HEK293 (cell line): ENCODE results near the gene LMO7.

ENCODE experiments used
- ZNF423 ChIP-seq: fragments of 450-650 bp; formaldehyde crosslinking; IDR thresholded peaks from 2 replicates; pipeline ENCODE4 v1.5.1; 2016; ENCODE audit warnings: missing biosample characterization, missing genetic modification characterization
- ZNF549 ChIP-seq: fragments of 450-650 bp; IDR thresholded peaks from 2 replicates; pipeline ENCODE4 v1.5.1; 2018; ENCODE audit warnings: missing biosample characterization, missing genetic modification characterization, mild to moderate bottlenecking, inconsistent platforms, moderate library complexity
- TF ChIP-seq, protein P1 (sequence below): fragments of 450-650 bp; formaldehyde crosslinking; IDR thresholded peaks from 2 replicates; pipeline ENCODE4 v1.5.1; 2016; ENCODE audit warnings: missing biosample characterization, missing genetic modification characterization
- TF ChIP-seq, protein P2 (sequence below): fragments of 450-650 bp; formaldehyde crosslinking; IDR thresholded peaks from 2 replicates; pipeline ENCODE4 v1.5.1; 2016; ENCODE audit warnings: missing biosample characterization, missing genetic modification characterization

DNA sequence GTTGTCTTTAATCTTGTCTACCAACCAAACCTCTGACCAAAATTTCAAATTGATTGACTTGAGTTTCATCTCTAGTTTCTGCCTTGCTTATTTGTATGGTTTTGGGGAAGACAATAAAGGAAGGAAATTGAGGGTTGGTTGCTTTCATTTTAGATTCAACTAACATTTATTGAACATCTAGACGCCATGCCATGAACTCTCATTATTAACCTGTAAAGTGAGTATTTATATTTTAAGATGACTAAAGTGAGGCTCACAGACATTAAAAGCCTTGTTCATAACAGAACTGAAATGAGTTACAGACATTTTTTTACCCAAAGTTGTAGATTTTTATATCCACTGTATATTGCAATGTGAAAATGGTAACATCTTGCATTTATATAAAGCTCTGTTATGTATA is 239.3 kb downstream of the LMO7 start:
- TF ChIP-seq ZNF549 (tag by site-specific recombination) (no peak), ZNF423 (no peak)
- TF ChIP-seq, protein P1, sequence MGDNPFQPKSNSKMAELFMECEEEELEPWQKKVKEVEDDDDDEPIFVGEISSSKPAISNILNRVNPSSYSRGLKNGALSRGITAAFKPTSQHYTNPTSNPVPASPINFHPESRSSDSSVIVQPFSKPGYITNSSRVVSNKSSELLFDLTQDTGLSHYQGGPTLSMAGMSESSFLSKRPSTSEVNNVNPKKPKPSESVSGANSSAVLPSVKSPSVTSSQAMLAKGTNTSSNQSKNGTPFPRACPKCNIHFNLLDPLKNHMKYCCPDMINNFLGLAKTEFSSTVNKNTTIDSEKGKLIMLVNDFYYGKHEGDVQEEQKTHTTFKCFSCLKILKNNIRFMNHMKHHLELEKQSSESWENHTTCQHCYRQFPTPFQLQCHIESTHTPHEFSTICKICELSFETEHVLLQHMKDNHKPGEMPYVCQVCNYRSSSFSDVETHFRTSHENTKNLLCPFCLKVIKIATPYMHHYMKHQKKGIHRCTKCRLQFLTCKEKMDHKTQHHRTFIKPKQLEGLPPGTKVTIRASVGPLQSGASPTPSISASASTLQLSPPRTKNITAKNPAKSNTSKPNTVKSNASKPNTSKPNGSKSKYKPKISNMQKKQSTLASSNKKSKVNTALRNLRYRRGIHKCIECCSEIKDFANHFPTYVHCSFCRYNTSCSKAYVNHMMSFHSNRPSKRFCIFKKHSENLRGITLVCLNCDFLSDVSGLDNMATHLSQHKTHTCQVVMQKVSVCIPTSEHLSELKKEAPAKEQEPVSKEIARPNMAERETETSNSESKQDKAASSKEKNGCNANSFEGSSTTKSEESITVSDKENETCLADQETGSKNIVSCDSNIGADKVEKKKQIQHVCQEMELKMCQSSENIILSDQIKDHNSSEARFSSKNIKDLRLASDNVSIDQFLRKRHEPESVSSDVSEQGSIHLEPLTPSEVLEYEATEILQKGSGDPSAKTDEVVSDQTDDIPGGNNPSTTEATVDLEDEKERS (tag by site-specific recombination) = no peak
- TF ChIP-seq, protein P2, sequence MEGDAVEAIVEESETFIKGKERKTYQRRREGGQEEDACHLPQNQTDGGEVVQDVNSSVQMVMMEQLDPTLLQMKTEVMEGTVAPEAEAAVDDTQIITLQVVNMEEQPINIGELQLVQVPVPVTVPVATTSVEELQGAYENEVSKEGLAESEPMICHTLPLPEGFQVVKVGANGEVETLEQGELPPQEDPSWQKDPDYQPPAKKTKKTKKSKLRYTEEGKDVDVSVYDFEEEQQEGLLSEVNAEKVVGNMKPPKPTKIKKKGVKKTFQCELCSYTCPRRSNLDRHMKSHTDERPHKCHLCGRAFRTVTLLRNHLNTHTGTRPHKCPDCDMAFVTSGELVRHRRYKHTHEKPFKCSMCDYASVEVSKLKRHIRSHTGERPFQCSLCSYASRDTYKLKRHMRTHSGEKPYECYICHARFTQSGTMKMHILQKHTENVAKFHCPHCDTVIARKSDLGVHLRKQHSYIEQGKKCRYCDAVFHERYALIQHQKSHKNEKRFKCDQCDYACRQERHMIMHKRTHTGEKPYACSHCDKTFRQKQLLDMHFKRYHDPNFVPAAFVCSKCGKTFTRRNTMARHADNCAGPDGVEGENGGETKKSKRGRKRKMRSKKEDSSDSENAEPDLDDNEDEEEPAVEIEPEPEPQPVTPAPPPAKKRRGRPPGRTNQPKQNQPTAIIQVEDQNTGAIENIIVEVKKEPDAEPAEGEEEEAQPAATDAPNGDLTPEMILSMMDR (tag by site-specific recombination) = no peak
